IMR-90 (cell line): ENCODE results near the gene YJEFN3.

Experiments used
- POLR2A ChIP-seq: IDR thresholded peaks from 2 replicates; pipeline ENCODE4 v1.6.1; 2012; ENCODE audit warnings: mild to moderate bottlenecking, low read depth, low read length
- TF ChIP-seq, protein P1 (sequence below): conservative IDR thresholded peaks from 2 replicates; pipeline ENCODE4 v1.5.1; 2012; ENCODE audit warnings: mild to moderate bottlenecking, low read depth, low read length, improper control_type of control experiment
- TF ChIP-seq, protein P2 (sequence below): fragments of 150-350 bp; IDR thresholded peaks from 2 replicates; pipeline ENCODE4 v1.6.1; 2017; ENCODE audit warnings: mild to moderate bottlenecking, antibody characterized with exemption, low read length, low read depth

DNA sequence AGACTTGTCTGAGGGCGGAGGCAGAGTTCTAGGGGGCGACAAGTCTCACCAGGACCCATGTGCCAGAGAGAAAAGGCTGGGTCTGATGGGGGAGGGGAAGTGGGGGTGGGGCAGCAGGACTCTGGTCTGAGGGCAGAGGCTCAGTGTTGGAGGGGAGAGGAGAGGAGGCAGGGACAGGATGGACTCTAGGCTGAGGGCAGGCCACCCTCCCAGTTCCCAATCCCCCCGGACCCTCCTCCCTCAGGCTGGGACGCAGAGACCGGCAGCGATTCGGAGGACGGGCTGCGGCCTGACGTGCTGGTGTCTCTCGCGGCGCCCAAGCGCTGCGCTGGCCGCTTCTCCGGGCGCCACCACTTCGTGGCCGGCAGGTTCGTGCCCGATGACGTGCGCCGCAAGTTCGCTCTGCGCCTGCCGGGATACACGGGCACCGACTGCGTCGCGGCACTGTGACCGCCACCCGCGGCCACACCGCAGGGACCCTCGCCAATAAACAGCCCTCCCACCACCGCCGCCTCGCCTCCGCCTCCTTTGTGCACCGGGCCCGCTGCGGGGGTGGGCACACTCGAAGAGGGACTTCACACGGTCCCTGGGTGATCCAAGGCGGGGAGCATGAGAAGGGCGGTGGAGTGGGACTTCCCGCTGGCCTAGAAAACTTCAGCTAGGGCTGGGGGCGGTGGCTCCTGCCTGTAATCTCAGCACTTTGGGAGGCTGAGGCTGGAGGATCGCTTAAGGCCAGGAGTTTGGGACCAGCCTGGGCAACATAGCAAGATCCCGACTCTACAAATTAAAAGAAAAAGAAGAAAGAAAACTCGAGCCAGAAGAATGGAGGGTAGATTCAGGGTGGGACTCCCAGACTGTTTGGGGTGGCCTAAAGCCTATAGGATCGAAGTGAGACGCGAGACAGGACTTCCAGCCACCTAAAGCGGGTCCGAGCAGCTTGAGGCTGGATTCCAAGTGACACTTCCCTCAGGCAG is 8.7 kb downstream of the YJEFN3 start:
- TF ChIP-seq, protein P1, sequence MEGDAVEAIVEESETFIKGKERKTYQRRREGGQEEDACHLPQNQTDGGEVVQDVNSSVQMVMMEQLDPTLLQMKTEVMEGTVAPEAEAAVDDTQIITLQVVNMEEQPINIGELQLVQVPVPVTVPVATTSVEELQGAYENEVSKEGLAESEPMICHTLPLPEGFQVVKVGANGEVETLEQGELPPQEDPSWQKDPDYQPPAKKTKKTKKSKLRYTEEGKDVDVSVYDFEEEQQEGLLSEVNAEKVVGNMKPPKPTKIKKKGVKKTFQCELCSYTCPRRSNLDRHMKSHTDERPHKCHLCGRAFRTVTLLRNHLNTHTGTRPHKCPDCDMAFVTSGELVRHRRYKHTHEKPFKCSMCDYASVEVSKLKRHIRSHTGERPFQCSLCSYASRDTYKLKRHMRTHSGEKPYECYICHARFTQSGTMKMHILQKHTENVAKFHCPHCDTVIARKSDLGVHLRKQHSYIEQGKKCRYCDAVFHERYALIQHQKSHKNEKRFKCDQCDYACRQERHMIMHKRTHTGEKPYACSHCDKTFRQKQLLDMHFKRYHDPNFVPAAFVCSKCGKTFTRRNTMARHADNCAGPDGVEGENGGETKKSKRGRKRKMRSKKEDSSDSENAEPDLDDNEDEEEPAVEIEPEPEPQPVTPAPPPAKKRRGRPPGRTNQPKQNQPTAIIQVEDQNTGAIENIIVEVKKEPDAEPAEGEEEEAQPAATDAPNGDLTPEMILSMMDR = no peak
- TF ChIP-seq, protein P2, sequence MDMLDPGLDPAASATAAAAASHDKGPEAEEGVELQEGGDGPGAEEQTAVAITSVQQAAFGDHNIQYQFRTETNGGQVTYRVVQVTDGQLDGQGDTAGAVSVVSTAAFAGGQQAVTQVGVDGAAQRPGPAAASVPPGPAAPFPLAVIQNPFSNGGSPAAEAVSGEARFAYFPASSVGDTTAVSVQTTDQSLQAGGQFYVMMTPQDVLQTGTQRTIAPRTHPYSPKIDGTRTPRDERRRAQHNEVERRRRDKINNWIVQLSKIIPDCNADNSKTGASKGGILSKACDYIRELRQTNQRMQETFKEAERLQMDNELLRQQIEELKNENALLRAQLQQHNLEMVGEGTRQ = no peak
- TF ChIP-seq POLR2A = no peak
